Measurements from ENCODE around the gene TLCD1. TPM values are rescaled to one million over a fixed set of nuclear protein-coding genes. Genes with fewer than 3 reads are reported as not detected.

TLCD1 gene
- total and polyA plus RNA-seq, 9 donors, result 2.3 to 5.6 (median 4.1) TPM

DNA sequence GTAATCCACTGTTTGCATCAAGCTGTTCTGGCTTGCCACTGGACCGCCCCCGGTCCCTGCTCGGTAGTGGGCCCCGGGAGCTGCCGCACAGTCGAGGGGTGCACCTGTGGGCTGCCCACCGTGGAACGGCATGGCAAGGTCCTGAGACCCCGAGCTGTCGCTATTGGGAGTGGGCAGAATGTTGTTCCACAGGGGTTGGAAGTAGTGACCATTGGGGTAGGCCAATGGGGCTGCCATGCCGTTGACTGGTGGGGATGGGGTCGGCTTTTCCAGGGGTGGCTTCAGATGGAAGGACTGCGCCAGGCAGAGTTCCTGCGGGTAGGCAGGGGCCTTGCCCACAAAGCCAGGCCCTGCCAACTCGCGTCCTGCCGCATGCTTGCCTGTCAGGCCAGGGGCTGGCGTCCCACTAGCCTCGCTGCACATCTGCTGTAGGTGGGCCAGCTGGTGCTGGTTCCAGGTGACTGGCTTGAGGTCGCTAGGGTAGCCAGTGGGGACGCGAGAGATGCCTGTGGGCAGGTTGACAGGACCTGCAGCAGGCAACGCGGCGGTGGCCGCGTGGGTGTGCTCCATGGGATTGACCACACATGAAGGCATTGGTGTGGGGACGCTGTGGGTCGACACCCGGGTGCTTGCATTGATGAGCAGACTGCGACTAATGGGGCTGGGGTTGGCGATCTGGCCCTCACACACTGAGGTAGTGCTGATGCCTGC is 32.5 kb upstream of the TLCD1 start:
- DNase-seq, result no peak
- no peaks in the 10 kb centered on the region for H3K27me3 ChIP-seq (ENCODE audit: control insufficient read depth, insufficient read depth, low read length)
- WGBS (ENCODE audit: insufficient coverage), result 96% methylated on average over 28 of the region's 32 CpGs

DNA sequence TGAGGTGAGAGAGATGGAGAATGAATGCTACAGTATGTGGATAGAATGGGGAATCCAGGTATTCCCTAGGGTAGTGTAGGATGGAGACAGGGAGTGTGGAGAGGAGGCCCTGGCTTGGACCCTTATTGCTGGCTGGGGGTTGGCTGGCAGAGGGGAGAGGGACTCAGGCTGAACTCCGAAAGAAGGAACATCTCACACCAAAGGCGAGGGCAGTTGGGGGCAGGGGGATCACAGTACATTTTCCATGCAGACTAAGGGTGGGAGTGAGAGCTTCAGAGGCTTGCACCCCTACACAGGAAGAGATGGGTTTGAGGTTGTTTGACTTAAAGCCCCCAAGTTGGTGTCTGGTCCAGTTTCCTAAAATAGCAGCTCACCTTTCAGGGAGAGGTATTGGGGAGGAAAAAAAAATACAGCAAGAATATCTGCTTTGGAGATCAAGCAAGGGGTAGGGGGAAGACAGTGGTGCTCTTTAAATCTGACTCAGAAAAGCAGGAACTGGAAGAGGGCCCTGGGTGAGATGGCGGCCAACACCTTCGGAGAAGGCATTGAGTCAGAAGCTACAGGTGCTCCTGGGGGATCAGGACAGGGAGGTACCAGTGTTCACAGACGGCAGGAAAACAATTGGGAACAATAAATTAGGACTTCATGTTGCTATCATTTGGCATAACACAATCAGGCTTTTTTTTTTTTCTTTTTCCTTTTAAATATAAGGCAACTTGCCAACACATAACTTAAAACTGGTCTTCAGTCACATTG is 30.2 kb upstream of the TLCD1 start:
- H3K4me3 ChIP-seq (ENCODE audit: low read length), result no peak overlapping the region
- H3K4me1 ChIP-seq (ENCODE audit: control insufficient read depth, insufficient read depth, low read length), result no peaks in the 10 kb centered on the region
- no peaks in the 10 kb centered on the region for H3K27me3 ChIP-seq (ENCODE audit: control insufficient read depth, insufficient read depth, low read length)
- peaks cover 38% of the 10 kb centered on the region for H3K36me3 ChIP-seq (ENCODE audit: control insufficient read depth, insufficient read depth, low read length)
- DNase-seq, result no peak
- 64% methylated on average over 2 of the region's 5 CpGs for WGBS (ENCODE audit: insufficient coverage)
- no peak overlapping the region for H3K27ac ChIP-seq (ENCODE audit: low read length)
- no peaks in the 10 kb centered on the region for H3K9me3 ChIP-seq (replicated peaks; ENCODE audit: control insufficient read depth, low read depth, low read length)

More for the DNA sequence above, 32.5 kb upstream of the TLCD1 start:
- Histone ChIP-seq H3K27ac (ENCODE audit: low read length) (no peak overlapping the region), H3K4me3 (ENCODE audit: low read length) (no peak overlapping the region), H3K36me3 (ENCODE audit: control insufficient read depth, insufficient read depth, low read length) (peaks cover 42% of the 10 kb centered on the region), H3K4me1 (ENCODE audit: control insufficient read depth, insufficient read depth, low read length) (no peaks in the 10 kb centered on the region), H3K9me3 (replicated peaks; ENCODE audit: control insufficient read depth, low read depth, low read length) (no peaks in the 10 kb centered on the region)

DNA sequence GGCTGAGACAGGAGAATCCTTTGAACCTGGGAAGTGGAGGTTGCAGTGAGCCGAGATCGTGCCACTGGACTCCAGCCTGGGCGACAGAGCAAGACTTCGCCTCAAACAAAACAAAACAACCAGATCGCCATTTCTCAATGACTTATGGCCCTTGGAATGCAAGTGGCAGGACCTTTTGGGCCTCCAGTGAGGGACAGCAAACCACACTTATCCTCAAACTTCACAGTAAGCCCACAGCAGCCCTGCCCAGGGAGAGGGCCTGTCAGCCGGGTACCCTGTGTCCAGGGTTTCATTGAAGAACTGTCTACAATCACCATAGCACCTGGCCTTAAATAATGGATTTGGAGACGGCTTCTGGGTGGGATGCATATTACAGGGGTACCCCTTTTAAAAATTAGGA is 29.5 kb upstream of the TLCD1 start:
- Histone ChIP-seq H3K27me3 (ENCODE audit: control insufficient read depth, insufficient read depth, low read length) (no peaks in the 10 kb centered on the region), H3K4me1 (ENCODE audit: control insufficient read depth, insufficient read depth, low read length) (peaks cover under 1% of the 10 kb centered on the region), H3K27ac (ENCODE audit: low read length) (no peak overlapping the region), H3K36me3 (ENCODE audit: control insufficient read depth, insufficient read depth, low read length) (peaks cover 45% of the 10 kb centered on the region), H3K9me3 (replicated peaks; ENCODE audit: control insufficient read depth, low read depth, low read length) (no peaks in the 10 kb centered on the region), H3K4me3 (ENCODE audit: low read length) (no peak overlapping the region)
- 97% methylated on average over 6 of the region's 7 CpGs for WGBS (ENCODE audit: insufficient coverage)
- no peak for DNase-seq

DNA sequence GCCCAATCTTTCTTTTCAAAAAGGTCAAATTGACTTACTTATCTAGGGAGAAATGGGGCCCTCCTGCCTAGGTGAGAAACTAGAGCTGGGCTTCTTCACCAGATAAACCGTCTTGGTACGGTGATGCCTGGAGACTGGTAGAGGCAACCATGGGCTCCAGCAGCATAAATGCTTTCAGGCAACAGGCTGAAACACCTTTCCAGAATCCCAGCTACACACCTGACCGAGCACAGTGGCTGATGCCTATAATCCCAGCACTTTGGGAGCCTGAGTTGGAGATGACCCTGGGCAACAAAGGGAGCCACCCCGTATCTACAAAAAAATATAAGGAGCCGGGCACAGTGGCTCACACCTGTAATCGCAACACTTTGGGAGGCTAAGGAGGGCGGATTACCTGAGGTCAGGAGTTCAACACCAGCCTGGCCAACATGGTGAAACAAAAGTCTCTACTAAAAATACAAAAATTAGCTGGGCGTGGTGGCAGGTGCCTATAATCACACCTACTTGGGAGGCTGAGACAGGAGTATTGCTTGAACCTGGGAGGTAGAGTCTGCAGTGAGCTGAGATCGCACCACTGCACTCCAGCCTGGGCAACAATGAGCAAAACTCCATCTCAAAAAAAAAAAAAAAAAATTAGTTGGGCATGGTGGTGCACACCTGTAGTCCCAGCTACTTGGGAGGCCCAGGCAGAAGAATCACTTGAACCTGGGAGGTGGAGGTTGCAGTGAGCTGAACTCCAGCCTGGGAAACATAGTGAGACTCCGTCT is 25.8 kb upstream of the TLCD1 start:
- Histone ChIP-seq H3K27ac (ENCODE audit: low read length) (no peak overlapping the region), H3K4me3 (ENCODE audit: low read length) (no peak overlapping the region), H3K36me3 (ENCODE audit: control insufficient read depth, insufficient read depth, low read length) (peaks cover 53% of the 10 kb centered on the region), H3K9me3 (replicated peaks; ENCODE audit: control insufficient read depth, low read depth, low read length) (no peaks in the 10 kb centered on the region), H3K27me3 (ENCODE audit: control insufficient read depth, insufficient read depth, low read length) (no peaks in the 10 kb centered on the region), H3K4me1 (ENCODE audit: control insufficient read depth, insufficient read depth, low read length) (peaks cover 27% of the 10 kb centered on the region)
- WGBS (ENCODE audit: insufficient coverage), result 89% methylated on average over 6 of the region's 10 CpGs
- DNase-seq, result no peak

DNA sequence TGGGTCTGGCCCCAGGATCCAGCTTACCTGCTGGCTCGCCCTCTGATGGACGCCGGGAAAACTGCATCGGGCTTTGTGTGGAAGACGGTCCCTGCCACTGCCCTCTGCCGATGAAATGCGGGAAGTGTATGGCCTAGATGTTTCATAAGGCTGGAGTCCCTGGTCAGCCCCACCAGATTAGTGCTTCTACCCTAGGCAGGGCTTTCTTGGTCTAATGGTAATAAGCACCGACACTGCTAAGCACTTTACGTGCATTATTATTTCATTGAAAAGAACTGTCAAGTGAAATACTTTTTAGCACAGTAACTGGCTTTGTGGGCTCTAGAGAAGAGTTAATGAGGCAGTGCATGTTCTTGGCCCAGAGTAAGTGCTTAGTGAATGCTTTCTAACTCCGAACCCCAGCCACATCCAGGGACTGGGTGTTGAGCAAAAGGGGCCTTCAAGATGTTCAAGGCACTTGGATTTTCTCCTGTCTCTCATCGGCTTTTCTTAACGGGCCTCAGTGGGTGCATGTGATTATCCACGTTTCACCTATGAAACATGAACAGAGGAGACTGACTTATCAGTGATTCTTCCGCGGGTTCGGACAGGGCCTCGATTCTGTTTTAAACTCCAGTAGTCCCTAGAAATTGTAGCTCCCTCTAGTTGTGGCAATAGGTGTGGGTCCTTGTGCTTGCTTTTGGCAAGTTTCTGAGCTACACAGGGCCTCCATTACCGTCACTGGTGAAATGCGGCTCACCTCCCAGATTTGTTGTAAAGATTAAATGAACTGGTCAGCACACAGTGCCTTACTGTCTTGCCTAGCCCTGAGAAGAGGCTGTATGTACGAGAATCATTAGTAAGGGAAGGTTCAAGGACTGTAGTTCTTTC is 24.4 kb upstream of the TLCD1 start:
- WGBS (ENCODE audit: insufficient coverage), result 46% methylated on average over 13 of the region's 20 CpGs
- no peaks in the 10 kb centered on the region for H3K27me3 ChIP-seq (ENCODE audit: control insufficient read depth, insufficient read depth, low read length)
- H3K4me3 ChIP-seq (ENCODE audit: low read length), result no peak overlapping the region
- peaks cover 55% of the 10 kb centered on the region for H3K36me3 ChIP-seq (ENCODE audit: control insufficient read depth, insufficient read depth, low read length)
- peaks cover 41% of the 10 kb centered on the region for H3K4me1 ChIP-seq (ENCODE audit: control insufficient read depth, insufficient read depth, low read length)
- peak; percentile 94 for DNase-seq
- no peak overlapping the region for H3K27ac ChIP-seq (ENCODE audit: low read length)
- H3K9me3 ChIP-seq (replicated peaks; ENCODE audit: control insufficient read depth, low read depth, low read length), result no peaks in the 10 kb centered on the region

DNA sequence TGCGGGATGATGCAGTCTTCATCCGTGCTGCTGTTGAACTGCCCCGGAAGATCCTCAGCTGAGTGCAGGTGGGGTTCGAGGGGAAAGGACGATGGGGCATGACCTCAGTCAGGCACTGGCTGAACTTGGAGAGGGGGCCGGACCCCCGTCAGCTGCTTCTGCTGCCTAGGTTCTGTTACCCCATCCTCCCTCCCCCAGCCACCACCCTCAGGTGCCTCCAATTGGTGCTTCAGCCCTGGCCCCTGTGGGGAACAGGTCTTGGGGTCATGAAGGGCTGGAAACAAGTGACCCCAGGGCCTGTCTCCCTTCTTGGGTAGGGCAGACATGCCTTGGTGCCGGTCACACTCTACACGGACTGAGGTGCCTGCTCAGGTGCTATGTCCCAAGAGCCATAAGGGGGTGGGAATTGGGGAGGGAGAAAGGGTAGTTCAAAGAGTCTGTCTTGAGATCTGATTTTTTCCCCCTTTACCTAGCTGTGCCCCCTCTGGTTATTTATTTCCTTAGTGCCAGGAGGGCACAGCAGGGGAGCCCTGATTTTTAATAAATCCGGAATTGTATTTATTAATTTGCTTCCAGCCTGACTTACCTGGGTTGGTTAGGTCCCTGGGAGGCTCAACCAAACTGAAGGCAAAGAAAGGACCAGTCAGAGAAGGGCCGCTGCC is 23.6 kb upstream of the TLCD1 start:
- no peak for DNase-seq
- Histone ChIP-seq H3K9me3 (replicated peaks; ENCODE audit: control insufficient read depth, low read depth, low read length) (no peaks in the 10 kb centered on the region), H3K4me1 (ENCODE audit: control insufficient read depth, insufficient read depth, low read length) (peaks cover 44% of the 10 kb centered on the region), H3K36me3 (ENCODE audit: control insufficient read depth, insufficient read depth, low read length) (peaks cover 55% of the 10 kb centered on the region), H3K27ac (ENCODE audit: low read length) (no peak overlapping the region), H3K4me3 (ENCODE audit: low read length) (no peak overlapping the region), H3K27me3 (ENCODE audit: control insufficient read depth, insufficient read depth, low read length) (no peaks in the 10 kb centered on the region)
- WGBS (ENCODE audit: insufficient coverage), result 65% methylated on average over 6 of the region's 11 CpGs

DNA sequence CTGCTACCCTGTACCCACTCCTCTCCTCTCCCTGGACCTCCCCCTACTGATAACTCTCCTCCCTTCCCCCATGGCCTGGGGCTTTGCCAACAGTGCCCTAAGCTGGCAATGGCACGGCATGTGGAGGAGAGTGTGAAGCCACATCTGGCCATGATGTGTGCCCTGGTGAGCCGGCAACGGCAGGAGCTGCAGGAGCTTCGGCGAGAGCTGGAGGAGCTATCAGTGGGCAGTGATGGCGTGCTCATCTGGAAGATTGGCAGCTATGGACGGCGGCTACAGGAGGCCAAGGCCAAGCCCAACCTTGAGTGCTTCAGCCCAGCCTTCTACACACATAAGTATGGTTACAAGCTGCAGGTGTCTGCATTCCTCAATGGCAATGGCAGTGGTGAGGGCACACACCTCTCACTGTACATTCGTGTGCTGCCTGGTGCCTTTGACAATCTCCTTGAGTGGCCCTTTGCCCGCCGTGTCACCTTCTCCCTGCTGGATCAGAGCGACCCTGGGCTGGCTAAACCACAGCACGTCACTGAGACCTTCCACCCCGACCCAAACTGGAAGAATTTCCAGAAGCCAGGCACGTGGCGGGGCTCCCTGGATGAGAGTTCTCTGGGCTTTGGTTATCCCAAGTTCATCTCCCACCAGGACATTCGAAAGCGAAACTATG is 23.0 kb upstream of the TLCD1 start:
- no peak for DNase-seq
- H3K36me3 ChIP-seq (ENCODE audit: control insufficient read depth, insufficient read depth, low read length), result peaks cover 55% of the 10 kb centered on the region
- no peaks in the 10 kb centered on the region for H3K9me3 ChIP-seq (replicated peaks; ENCODE audit: control insufficient read depth, low read depth, low read length)
- H3K4me1 ChIP-seq (ENCODE audit: control insufficient read depth, insufficient read depth, low read length), result peaks cover 47% of the 10 kb centered on the region
- H3K27me3 ChIP-seq (ENCODE audit: control insufficient read depth, insufficient read depth, low read length), result no peaks in the 10 kb centered on the region
- 74% methylated on average over 13 of the region's 18 CpGs for WGBS (ENCODE audit: insufficient coverage)
- no peak overlapping the region for H3K4me3 ChIP-seq (ENCODE audit: low read length)
- no peak overlapping the region for H3K27ac ChIP-seq (ENCODE audit: low read length)

DNA sequence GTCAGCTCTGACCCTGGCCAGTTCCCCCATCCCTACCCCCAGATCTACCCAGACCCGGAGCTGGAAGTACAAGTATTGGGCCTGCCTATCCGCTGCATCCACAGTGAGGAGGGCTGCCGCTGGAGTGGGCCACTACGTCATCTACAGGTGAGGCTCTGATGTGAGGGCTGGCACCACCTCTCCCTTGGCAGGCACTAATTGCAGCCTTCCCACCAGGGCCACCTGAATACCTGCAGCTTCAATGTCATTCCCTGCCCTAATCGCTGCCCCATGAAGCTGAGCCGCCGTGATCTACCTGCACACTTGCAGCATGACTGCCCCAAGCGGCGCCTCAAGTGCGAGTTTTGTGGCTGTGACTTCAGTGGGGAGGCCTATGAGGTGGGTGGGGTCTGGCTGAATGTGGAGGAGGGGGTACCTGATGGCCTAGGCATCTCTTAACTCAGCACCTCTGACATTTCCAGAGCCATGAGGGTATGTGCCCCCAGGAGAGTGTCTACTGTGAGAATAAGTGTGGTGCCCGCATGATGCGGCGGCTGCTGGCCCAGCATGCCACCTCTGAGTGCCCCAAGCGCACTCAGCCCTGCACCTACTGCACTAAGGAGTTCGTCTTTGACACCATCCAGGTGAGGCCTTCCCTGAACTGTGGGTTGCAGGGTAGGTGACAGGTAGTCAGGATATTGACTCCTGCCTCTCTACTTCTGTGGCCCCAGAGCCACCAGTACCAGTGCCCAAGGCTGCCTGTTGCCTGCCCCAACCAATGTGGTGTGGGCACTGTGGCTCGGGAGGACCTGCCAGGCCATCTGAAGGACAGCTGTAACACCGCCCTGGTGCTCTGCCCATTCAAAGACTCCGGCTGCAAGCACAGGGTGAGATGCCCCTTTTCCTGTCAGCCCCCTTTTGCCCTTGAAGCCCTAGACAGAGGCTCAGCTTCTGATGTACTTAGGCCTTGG is 22.0 kb upstream of the TLCD1 start:
- 85% methylated on average over 13 of the region's 18 CpGs for WGBS (ENCODE audit: insufficient coverage)
- no peaks in the 10 kb centered on the region for H3K9me3 ChIP-seq (replicated peaks; ENCODE audit: control insufficient read depth, low read depth, low read length)
- H3K27me3 ChIP-seq (ENCODE audit: control insufficient read depth, insufficient read depth, low read length), result no peaks in the 10 kb centered on the region
- H3K36me3 ChIP-seq (ENCODE audit: control insufficient read depth, insufficient read depth, low read length), result peaks cover 55% of the 10 kb centered on the region
- DNase-seq, result no peak
- no peak overlapping the region for H3K4me3 ChIP-seq (ENCODE audit: low read length)
- no peak overlapping the region for H3K27ac ChIP-seq (ENCODE audit: low read length)
- peaks cover 52% of the 10 kb centered on the region for H3K4me1 ChIP-seq (ENCODE audit: control insufficient read depth, insufficient read depth, low read length)
